Vagina (tissue), 2 donors: ENCODE results near the gene RANBP3. TPM values are rescaled to one million over a fixed set of nuclear protein-coding genes. Genes with fewer than 3 reads are reported as not detected.
A peak's percentile ranks its signal among the peaks of the same experiment; 100 is the strongest.

ENCODE experiments used
- DNase-seq, 2 donors: peaks; one replicate each; pipeline ENCODE4 v3.0.0-alpha.2; 2017; ENCODE audit errors: extremely low spot score in 2 of 2
- H3K27ac ChIP-seq: fragments of 200-600 bp; sonication (generic); one replicate; pipeline ENCODE4 v1.5.1; 2019
- H3K27me3 ChIP-seq: fragments of 200-600 bp; sonication (generic); one replicate; pipeline ENCODE4 v1.5.1; 2019
- H3K36me3 ChIP-seq, 2 donors: fragments of 200-600 bp; sonication (generic); one replicate each; pipeline ENCODE4 v1.5.1; 2017 to 2019
- H3K4me1 ChIP-seq: fragments of 200-600 bp; sonication (generic); one replicate; pipeline ENCODE4 v1.5.1; 2019
- H3K4me3 ChIP-seq, 2 donors: fragments of 200-600 bp; sonication (generic); 1 replicate in 1 of 2; 2 replicates in 1 of 2; pipeline ENCODE4 v1.5.1; 2016 to 2019
- H3K9me3 ChIP-seq: fragments of 200-600 bp; sonication (generic); one replicate; pipeline ENCODE4 v1.5.1; 2019
- POLR2A ChIP-seq, 2 donors: fragments of 450-650 bp; IDR thresholded peaks; one replicate each; pipeline ENCODE4 v1.6.1; 2017; ENCODE audit warnings: antibody characterized with exemption in 2 of 2, mild to moderate bottlenecking in 2 of 2, moderate library complexity in 2 of 2
- POLR2AphosphoS5 ChIP-seq, 2 donors: sonication (generic); formaldehyde crosslinking; IDR thresholded peaks; one replicate each; pipeline ENCODE4 v1.9.0; 2017; ENCODE audit warnings: antibody characterized with exemption in 2 of 2, mild to moderate bottlenecking in 2 of 2, low read depth in 1 of 2; ENCODE audit not compliant: insufficient read depth in 1 of 2
- intact Hi-C: fragments of 100-400 bp; cut with DNase I; formaldehyde crosslinking; loops from one replicate; pipeline ENCODE4 v1.15.1; 2023
- total RNA-seq: library from RNA; depleted of rRNA; stranded (reverse); fragments of >200 nt; gene quantifications from one replicate; pipeline ENCODE4 v1.2.3, GENCODE V29; 2016
- TF ChIP-seq, protein P1 (sequence below), 3 experiments: fragments of 450-650 bp in 2 of 3; fragments of 200-600 bp in 1 of 3; sonication (generic) in 1 of 3; IDR thresholded peaks; one replicate each; pipeline ENCODE4 v1.5.1; 2017 to 2019; ENCODE audit warnings: antibody characterized with exemption in 3 of 3, mild to moderate bottlenecking in 2 of 3, moderate library complexity in 2 of 3

The RANBP3 gene
- total RNA-seq, 1 donor from 2014 or later: 110 TPM

DNA sequence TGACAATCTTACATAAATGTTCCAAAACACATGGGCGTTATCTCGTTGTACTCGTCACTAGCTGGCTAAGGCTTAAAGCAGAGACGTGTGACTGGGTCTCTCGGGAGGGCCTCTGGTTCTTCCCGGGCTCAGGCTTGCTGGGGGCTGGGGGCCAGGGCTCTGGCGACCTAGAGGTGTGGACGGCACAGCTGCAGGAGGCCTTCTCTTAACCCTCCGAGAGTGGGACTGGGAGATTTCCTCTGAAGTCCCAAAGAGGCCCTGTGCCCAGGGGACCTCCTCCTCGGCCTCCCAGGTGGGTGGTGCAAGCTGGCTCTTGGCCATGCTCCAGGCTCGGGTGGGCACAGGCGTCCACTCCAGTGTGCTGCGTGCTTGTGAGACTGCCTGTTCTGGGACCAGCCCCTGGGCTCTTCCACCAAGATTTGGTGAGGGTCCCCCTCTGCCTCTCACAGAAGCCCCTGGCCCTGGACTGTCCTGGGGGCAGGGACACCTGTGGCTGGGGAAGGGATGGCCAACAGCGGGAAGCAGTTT lies 61.7 kb downstream of the RANBP3 start:
- TF ChIP-seq, protein P1, sequence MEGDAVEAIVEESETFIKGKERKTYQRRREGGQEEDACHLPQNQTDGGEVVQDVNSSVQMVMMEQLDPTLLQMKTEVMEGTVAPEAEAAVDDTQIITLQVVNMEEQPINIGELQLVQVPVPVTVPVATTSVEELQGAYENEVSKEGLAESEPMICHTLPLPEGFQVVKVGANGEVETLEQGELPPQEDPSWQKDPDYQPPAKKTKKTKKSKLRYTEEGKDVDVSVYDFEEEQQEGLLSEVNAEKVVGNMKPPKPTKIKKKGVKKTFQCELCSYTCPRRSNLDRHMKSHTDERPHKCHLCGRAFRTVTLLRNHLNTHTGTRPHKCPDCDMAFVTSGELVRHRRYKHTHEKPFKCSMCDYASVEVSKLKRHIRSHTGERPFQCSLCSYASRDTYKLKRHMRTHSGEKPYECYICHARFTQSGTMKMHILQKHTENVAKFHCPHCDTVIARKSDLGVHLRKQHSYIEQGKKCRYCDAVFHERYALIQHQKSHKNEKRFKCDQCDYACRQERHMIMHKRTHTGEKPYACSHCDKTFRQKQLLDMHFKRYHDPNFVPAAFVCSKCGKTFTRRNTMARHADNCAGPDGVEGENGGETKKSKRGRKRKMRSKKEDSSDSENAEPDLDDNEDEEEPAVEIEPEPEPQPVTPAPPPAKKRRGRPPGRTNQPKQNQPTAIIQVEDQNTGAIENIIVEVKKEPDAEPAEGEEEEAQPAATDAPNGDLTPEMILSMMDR (IDR thresholded peaks at IDR 0.05): no peak
- TF ChIP-seq POLR2A (IDR thresholded peaks at IDR 0.05) (no peak), POLR2AphosphoS5 (IDR thresholded peaks at IDR 0.05; ENCODE audit: insufficient read depth in 1 of 2, low read depth in 1 of 2) (no peak)
- Histone ChIP-seq H3K36me3 (peaks cover 0 to 55% of the 10 kb centered on the region in 2 donors), H3K27me3 (no peaks in the 10 kb centered on the region), H3K4me3 (no peak overlapping the region), H3K27ac (no peak overlapping the region), H3K9me3 (no peaks in the 10 kb centered on the region), H3K4me1 (peaks cover 23% of the 10 kb centered on the region)
- intact Hi-C loops: no loop called here
- DNase-seq: no peak

DNA sequence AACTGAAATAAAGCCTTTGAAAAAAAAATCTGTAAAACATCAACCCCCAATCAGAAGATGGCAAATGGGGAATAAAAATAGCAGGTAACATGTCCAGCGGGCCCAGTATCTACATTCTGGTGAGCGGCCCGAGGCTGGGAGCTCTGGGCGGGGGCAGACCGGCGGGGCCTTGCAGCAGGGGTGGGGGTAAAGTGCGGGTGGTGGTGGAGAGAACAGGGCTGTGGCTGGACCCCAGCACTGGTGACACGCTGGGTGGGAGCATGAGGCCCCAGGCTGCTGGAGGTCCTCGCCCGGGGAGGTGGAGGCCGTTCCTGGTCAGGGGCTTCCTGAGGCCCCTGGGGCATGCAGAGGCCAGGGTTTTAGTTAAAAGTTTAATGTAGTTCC lies 62.2 kb downstream of the RANBP3 start:
- Histone ChIP-seq H3K4me3 (no peak overlapping the region), H3K4me1 (peaks cover 23% of the 10 kb centered on the region), H3K36me3 (peaks cover 0 to 52% of the 10 kb centered on the region in 2 donors), H3K9me3 (no peaks in the 10 kb centered on the region), H3K27me3 (no peaks in the 10 kb centered on the region), H3K27ac (peak overlapping the region; percentile 20)
- DNase-seq: no peak
- TF ChIP-seq POLR2AphosphoS5 (IDR thresholded peaks at IDR 0.05; ENCODE audit: insufficient read depth in 1 of 2, low read depth in 1 of 2): no peak
- TF ChIP-seq, protein P1 (IDR thresholded peaks at IDR 0.05): no peak
- TF ChIP-seq POLR2A (IDR thresholded peaks at IDR 0.05): no peak
- intact Hi-C loops: no loop called here

DNA sequence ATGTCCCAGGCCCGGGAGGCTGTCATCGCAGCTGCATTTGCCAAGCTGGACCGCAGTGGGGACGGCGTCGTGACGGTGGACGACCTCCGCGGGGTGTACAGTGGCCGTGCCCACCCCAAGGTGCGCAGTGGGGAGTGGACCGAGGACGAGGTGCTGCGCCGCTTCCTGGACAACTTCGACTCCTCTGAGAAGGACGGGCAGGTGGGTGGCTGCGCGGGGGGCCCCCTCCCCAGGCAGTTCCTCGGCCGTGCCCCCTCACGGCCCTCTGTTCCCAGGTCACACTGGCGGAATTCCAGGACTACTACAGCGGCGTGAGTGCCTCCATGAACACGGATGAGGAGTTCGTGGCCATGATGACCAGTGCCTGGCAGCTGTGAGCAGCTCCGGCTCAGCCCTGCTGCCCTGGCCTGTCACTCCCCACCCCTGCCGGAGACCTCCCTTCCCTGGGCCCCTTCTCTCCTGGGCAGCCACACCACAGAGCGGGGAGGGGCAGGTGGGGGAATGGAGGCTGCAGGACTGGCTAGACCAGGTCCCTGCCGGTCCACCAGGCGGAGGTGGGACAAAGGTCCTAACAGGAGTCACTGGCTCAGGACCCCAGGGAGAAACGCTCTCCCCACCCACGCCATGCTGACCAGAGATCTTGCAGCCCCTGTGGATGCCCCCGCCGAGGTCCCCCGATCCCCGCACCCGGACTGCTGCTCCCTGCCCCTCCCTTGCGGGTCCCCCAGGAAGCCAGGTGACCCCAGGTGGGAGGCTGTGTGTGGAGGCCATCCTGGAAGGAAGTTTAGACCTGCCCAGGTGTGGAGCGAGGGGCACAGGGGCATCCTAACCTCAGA lies 62.8 kb downstream of the RANBP3 start:
- TF ChIP-seq POLR2AphosphoS5 (IDR thresholded peaks at IDR 0.05; ENCODE audit: insufficient read depth in 1 of 2, low read depth in 1 of 2): no peak
- TF ChIP-seq POLR2A (IDR thresholded peaks at IDR 0.05): no peak
- TF ChIP-seq, protein P1 (IDR thresholded peaks at IDR 0.05): no peak
- DNase-seq: no peak
- H3K36me3 ChIP-seq: peaks cover 0 to 46% of the 10 kb centered on the region in 2 donors
- no peaks in the 10 kb centered on the region for H3K27me3 ChIP-seq
- peaks cover 23% of the 10 kb centered on the region for H3K4me1 ChIP-seq
- H3K9me3 ChIP-seq: no peaks in the 10 kb centered on the region
- H3K4me3 ChIP-seq: no peak overlapping the region
- intact Hi-C loops: no loop called here
- H3K27ac ChIP-seq: peak overlapping the region; percentile 20

DNA sequence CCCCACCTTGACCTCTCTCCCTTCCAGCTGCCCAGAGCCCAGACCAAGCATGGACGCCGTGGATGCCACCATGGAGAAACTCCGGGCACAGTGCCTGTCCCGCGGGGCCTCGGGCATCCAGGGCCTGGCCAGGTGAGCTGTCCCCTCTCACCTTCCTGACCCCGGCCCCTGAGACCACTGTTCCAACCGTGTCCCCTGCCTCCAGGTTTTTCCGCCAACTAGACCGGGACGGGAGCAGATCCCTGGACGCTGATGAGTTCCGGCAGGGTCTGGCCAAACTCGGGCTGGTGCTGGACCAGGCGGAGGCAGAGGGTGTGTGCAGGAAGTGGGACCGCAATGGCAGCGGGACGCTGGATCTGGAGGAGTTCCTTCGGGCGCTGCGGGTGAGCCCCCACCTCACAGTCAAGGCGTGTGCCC lies 63.6 kb downstream of the RANBP3 start:
- H3K36me3 ChIP-seq: peaks cover 0 to 43% of the 10 kb centered on the region in 2 donors
- intact Hi-C loops: no loop called here

More for the DNA sequence above, 63.6 kb downstream of the RANBP3 start:
- no peaks in the 10 kb centered on the region for H3K9me3 ChIP-seq
- H3K27me3 ChIP-seq: no peaks in the 10 kb centered on the region
- peak overlapping the region; percentile 33 for H3K27ac ChIP-seq
- no peak for DNase-seq
- H3K4me3 ChIP-seq: no peak overlapping the region
- TF ChIP-seq POLR2AphosphoS5 (IDR thresholded peaks at IDR 0.05; ENCODE audit: insufficient read depth in 1 of 2, low read depth in 1 of 2) (no peak), POLR2A (IDR thresholded peaks at IDR 0.05) (no peak)
- TF ChIP-seq, protein P1 (IDR thresholded peaks at IDR 0.05): no peak
- H3K4me1 ChIP-seq: peaks cover 23% of the 10 kb centered on the region
